Thyroid gland (tissue), 4 donors: ENCODE results near the gene PLA2G12B.

Experiments
- CTCF ChIP-seq, 6 experiments: fragments of 200-600 bp in 3 of 6; fragments of 450-650 bp in 3 of 6; sonication (generic) in 3 of 6; IDR thresholded peaks; one replicate each; pipeline ENCODE4 v1.5.1; 2016 to 2019; ENCODE audit warnings: antibody characterized with exemption in 6 of 6, mild to moderate bottlenecking in 2 of 6, inconsistent platforms in 1 of 6, moderate library complexity in 1 of 6
- POLR2A ChIP-seq, 2 donors: fragments of 450-650 bp; IDR thresholded peaks; one replicate each; pipeline ENCODE4 v1.6.1; 2017; ENCODE audit warnings: antibody characterized with exemption in 2 of 2, mild to moderate bottlenecking in 2 of 2, moderate library complexity in 1 of 2

GRCh38 chr10:72954230-72954595 lies 393 bp downstream of the PLA2G12B start:
- no peak for TF ChIP-seq CTCF (IDR thresholded peaks at IDR 0.05)
- no peak for TF ChIP-seq POLR2A (IDR thresholded peaks at IDR 0.05)
